Loucy (cell line): ENCODE data around the gene MVD.

Source experiments
- H2AFZ ChIP-seq: fragments of 200-600 bp; sonication (generic); 2 replicates; pipeline ENCODE4 v1.6.0; 2016; ENCODE audit warnings: antibody characterized with exemption, mild to moderate bottlenecking, low read length, moderate library complexity
- H3F3A ChIP-seq: fragments of 200-600 bp; 2 replicates; pipeline ENCODE4 v1.6.0; 2016; ENCODE audit warnings: antibody characterized with exemption, low read depth, mild to moderate bottlenecking
- H3K27me3 ChIP-seq: fragments of 200-600 bp; sonication (generic); 2 replicates; pipeline ENCODE4 v1.6.1; 2014; ENCODE audit warnings: low read length, mild to moderate bottlenecking; ENCODE audit not compliant: insufficient read depth, poor library complexity, severe bottlenecking
- H3K36me3 ChIP-seq: fragments of 200-600 bp; sonication (generic); 2 replicates; pipeline ENCODE4 v1.6.1; 2016; ENCODE audit warnings: low read length; ENCODE audit not compliant: insufficient read depth
- H3K4me1 ChIP-seq: fragments of 200-600 bp; sonication (generic); 2 replicates; pipeline ENCODE4 v1.5.1; 2014; ENCODE audit warnings: low read length, mild to moderate bottlenecking; ENCODE audit not compliant: insufficient read depth, poor library complexity, severe bottlenecking
- H3K4me2 ChIP-seq: fragments of 200-600 bp; sonication (generic); 2 replicates; pipeline ENCODE4 v1.6.0; 2014; ENCODE audit warnings: antibody characterized with exemption, low read length, low read depth, mild to moderate bottlenecking; ENCODE audit not compliant: poor library complexity, severe bottlenecking
- H3K4me3 ChIP-seq: fragments of 200-600 bp; sonication (generic); 2 replicates; pipeline ENCODE4 v1.5.1; 2014; ENCODE audit warnings: low read length, mild to moderate bottlenecking, mixed read lengths; ENCODE audit not compliant: poor library complexity, severe bottlenecking
- H3K79me2 ChIP-seq: fragments of 200-600 bp; sonication (generic); 2 replicates; pipeline ENCODE4 v1.6.1; 2014; ENCODE audit warnings: low read length; ENCODE audit not compliant: insufficient read depth
- H3K9ac ChIP-seq: fragments of 200-600 bp; sonication (generic); 2 replicates; pipeline ENCODE4 v1.6.0; 2014; ENCODE audit warnings: mild to moderate bottlenecking, low read depth, low read length, moderate library complexity; ENCODE audit not compliant: poor library complexity, severe bottlenecking
- H3K9me2 ChIP-seq: fragments of 200-600 bp; sonication (generic); replicated peaks from 2 replicates; pipeline ENCODE4 v1.6.1; 2016; ENCODE audit warnings: low read depth, low read length, mixed read lengths
- H3K9me3 ChIP-seq: fragments of 200-600 bp; sonication (generic); 2 replicates; pipeline ENCODE4 v1.6.1; 2014; ENCODE audit warnings: mild to moderate bottlenecking, antibody characterized with exemption, low read length, low read depth; ENCODE audit not compliant: insufficient read depth
- H4K20me1 ChIP-seq: fragments of 200-600 bp; sonication (generic); 2 replicates; pipeline ENCODE4 v1.6.0; 2014; ENCODE audit warnings: antibody characterized with exemption, low read length, mild to moderate bottlenecking; ENCODE audit not compliant: insufficient read depth, poor library complexity, severe bottlenecking
- EZH2phosphoT487 ChIP-seq: fragments of 200-600 bp; IDR thresholded peaks from 2 replicates; pipeline ENCODE4 v1.6.1; 2018; ENCODE audit warnings: antibody characterized with exemption, mild to moderate bottlenecking, moderate library complexity, borderline replicate concordance
- TF ChIP-seq, protein P1 (sequence below): fragments of 200-600 bp; sonication (generic); conservative IDR thresholded peaks from 2 replicates; pipeline ENCODE4 v1.5.1; 2014; ENCODE audit warnings: mild to moderate bottlenecking, antibody characterized with exemption, low read length

The MVD gene

DNA sequence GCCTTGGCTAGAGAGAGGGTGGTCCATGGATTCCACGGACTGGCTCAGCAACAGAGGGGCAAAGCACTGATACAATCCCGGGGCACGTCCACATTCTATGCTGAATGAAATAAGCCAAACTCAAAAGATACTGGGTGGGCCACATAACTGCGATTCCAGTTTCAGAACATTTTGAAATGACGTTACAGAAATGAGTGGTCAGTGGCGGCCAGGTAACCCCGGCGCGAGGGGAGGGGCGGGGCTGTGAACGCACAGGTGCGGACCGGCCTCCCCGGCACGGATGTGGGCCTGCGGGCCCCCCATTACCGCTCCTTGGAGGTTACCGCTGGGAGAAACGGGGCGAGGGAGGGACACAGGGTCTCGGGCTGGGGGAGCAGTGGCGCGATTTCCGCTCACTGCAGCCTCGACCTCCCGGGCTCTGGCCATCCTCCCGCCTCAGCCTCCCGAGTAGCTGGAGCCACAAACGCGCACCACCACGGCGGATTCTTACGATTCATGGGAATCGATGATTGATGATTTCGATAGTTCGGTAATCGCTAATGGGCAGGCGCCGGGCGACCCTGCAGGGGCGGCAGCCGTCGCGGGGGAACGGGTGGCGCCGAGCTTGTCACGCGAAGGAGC is 559 bp downstream of the MVD start:
- no peaks in the 10 kb centered on the region for H3K36me3 ChIP-seq
- peak overlapping the region; percentile 75 for H3K4me2 ChIP-seq
- TF ChIP-seq, protein P1, sequence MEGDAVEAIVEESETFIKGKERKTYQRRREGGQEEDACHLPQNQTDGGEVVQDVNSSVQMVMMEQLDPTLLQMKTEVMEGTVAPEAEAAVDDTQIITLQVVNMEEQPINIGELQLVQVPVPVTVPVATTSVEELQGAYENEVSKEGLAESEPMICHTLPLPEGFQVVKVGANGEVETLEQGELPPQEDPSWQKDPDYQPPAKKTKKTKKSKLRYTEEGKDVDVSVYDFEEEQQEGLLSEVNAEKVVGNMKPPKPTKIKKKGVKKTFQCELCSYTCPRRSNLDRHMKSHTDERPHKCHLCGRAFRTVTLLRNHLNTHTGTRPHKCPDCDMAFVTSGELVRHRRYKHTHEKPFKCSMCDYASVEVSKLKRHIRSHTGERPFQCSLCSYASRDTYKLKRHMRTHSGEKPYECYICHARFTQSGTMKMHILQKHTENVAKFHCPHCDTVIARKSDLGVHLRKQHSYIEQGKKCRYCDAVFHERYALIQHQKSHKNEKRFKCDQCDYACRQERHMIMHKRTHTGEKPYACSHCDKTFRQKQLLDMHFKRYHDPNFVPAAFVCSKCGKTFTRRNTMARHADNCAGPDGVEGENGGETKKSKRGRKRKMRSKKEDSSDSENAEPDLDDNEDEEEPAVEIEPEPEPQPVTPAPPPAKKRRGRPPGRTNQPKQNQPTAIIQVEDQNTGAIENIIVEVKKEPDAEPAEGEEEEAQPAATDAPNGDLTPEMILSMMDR = no peak
- TF ChIP-seq EZH2phosphoT487 = no peak
- peak overlapping the region; percentile 84 for H3K4me3 ChIP-seq
- peaks cover 34% of the 10 kb centered on the region; the same call in 1 of the 2 replicates for H3K79me2 ChIP-seq
- H4K20me1 ChIP-seq = no peaks in the 10 kb centered on the region
- H3K27me3 ChIP-seq = no peaks in the 10 kb centered on the region
- H3F3A ChIP-seq = no peaks in the 10 kb centered on the region
- peak overlapping the region; percentile 90 for H3K9ac ChIP-seq
- H3K9me3 ChIP-seq = no peaks in the 10 kb centered on the region
- peak overlapping the region; percentile 70; the same call in 1 of the 2 replicates for H2AFZ ChIP-seq
- H3K9me2 ChIP-seq = no peaks in the 10 kb centered on the region
- no peaks in the 10 kb centered on the region for H3K4me1 ChIP-seq

DNA sequence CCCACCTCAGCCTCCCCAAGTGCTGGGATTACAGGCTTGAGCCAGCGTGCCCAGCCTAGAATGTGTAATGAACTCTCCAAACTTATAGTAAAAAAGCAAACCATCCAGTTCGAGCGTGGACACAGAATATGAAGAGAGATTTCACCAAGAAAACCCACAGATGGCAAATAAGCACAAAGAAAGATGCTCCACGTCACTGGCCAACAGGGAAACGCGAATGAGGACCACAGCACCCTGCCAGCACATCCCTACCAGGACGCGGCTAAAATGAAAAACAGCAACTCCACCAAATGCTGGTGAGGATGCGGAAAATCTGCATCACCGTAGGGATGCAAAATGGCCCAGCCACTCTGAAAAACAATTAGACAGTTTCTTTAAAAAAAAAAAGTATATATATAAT is 1.4 kb downstream of the MVD start:
- no peak overlapping the region for H2AFZ ChIP-seq
- peaks cover 34% of the 10 kb centered on the region; the same call in 1 of the 2 replicates for H3K79me2 ChIP-seq
- H3K4me1 ChIP-seq = no peaks in the 10 kb centered on the region
- no peak overlapping the region for H3K9ac ChIP-seq
- H3K4me3 ChIP-seq = peak overlapping the region; percentile 48
- peak overlapping the region; percentile 75 for H3K4me2 ChIP-seq
- no peaks in the 10 kb centered on the region for H3F3A ChIP-seq
- H3K9me3 ChIP-seq = no peaks in the 10 kb centered on the region
- H3K27me3 ChIP-seq = no peaks in the 10 kb centered on the region
- H4K20me1 ChIP-seq = no peaks in the 10 kb centered on the region
- no peak for TF ChIP-seq EZH2phosphoT487
- no peaks in the 10 kb centered on the region for H3K9me2 ChIP-seq
- no peaks in the 10 kb centered on the region for H3K36me3 ChIP-seq

DNA sequence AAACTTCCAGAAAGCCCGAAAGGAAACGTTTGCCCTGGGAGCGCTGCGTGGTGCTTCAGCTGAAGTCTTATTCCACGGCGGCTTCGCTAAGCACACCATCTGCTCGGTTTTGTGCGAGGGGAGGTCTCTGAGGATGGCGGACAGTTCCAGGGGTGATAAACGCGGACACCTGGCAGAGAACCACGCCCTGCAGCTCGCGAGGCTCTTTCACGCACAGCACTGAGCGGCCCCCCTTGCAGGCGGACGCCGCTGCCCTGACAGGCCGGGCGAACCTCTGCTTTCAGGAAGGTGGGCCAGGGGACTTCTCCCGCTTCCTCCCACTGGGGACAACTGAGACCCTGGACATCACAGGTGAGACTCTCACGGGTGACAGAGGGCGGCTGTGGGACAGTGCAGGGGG is 3.7 kb downstream of the MVD start:
- no peak overlapping the region for H3K4me2 ChIP-seq
- no peak overlapping the region for H2AFZ ChIP-seq
- no peaks in the 10 kb centered on the region for H4K20me1 ChIP-seq
- H3K79me2 ChIP-seq = peaks cover 34% of the 10 kb centered on the region; the same call in 1 of the 2 replicates
- no peaks in the 10 kb centered on the region for H3K27me3 ChIP-seq
- H3F3A ChIP-seq = no peaks in the 10 kb centered on the region
- no peaks in the 10 kb centered on the region for H3K4me1 ChIP-seq
- H3K36me3 ChIP-seq = no peaks in the 10 kb centered on the region; the same call in 1 of the 2 replicates
- H3K4me3 ChIP-seq = no peak overlapping the region
- TF ChIP-seq, protein P1 = no peak
- TF ChIP-seq EZH2phosphoT487 = no peak
- H3K9me3 ChIP-seq = no peaks in the 10 kb centered on the region
- no peak overlapping the region for H3K9ac ChIP-seq
- no peaks in the 10 kb centered on the region for H3K9me2 ChIP-seq

DNA sequence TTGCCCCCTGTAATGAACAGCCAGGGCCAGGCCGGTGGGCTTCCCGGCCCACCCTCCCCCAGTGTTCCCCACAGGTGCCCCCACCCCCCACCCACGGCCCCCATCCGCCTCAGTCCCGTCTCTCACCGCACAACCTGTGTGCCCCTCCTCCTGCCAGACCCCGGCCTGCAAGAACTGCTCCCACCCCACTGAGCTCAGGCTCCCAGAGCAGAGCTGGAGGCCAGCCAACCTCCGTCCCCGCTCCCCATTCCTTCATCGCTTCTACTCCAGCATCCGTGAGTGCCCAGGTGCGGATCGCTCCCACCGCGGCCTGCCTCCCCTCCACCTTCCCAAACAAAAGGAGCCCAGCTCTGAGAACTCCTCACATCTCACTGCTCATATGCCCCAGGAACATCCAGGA is 4.2 kb downstream of the MVD start:
- no peaks in the 10 kb centered on the region for H3K9me3 ChIP-seq
- no peak overlapping the region for H3K4me2 ChIP-seq
- H3F3A ChIP-seq = no peaks in the 10 kb centered on the region
- no peaks in the 10 kb centered on the region for H3K4me1 ChIP-seq
- TF ChIP-seq, protein P1 = no peak
- no peak for TF ChIP-seq EZH2phosphoT487
- H3K4me3 ChIP-seq = no peak overlapping the region
- no peak overlapping the region for H3K9ac ChIP-seq
- H3K79me2 ChIP-seq = peaks cover 34% of the 10 kb centered on the region; the same call in 1 of the 2 replicates
- H3K27me3 ChIP-seq = no peaks in the 10 kb centered on the region
- no peaks in the 10 kb centered on the region; the same call in 1 of the 2 replicates for H3K36me3 ChIP-seq
- no peak overlapping the region for H2AFZ ChIP-seq
- H3K9me2 ChIP-seq = no peaks in the 10 kb centered on the region
- no peaks in the 10 kb centered on the region for H4K20me1 ChIP-seq
